Measurements from ENCODE around the gene CNOT2. TPM values are rescaled to one million over a fixed set of nuclear protein-coding genes. Genes with fewer than 3 reads are reported as not detected.

The CNOT2 gene
- total RNA-seq, 2 experiments from 2014 or later = 61.1 to 69.7 TPM

GRCh38 chr12:70306676-70307075 is 63.4 kb downstream of the CNOT2 start:
- Mint-ChIP-seq H3K27ac (no peak overlapping the region), H3K4me3 (no peak overlapping the region), H3K27me3 (no peaks in the 10 kb centered on the region), H3K9me3 (peaks cover 9% of the 10 kb centered on the region), H3K4me1 (peaks cover 28% of the 10 kb centered on the region), H3K36me3 (peaks cover 53% of the 10 kb centered on the region)
- DNase-seq = no peak

GRCh38 chr12:70307868-70308267 is 64.6 kb downstream of the CNOT2 start:
- H3K27me3 Mint-ChIP-seq = no peaks in the 10 kb centered on the region
- no peak overlapping the region for H3K4me3 Mint-ChIP-seq
- peaks cover 7% of the 10 kb centered on the region for H3K9me3 Mint-ChIP-seq
- DNase-seq = no peak
- H3K4me1 Mint-ChIP-seq = peaks cover 28% of the 10 kb centered on the region
- peaks cover 46% of the 10 kb centered on the region for H3K36me3 Mint-ChIP-seq
- no peak overlapping the region for H3K27ac Mint-ChIP-seq

DNA sequence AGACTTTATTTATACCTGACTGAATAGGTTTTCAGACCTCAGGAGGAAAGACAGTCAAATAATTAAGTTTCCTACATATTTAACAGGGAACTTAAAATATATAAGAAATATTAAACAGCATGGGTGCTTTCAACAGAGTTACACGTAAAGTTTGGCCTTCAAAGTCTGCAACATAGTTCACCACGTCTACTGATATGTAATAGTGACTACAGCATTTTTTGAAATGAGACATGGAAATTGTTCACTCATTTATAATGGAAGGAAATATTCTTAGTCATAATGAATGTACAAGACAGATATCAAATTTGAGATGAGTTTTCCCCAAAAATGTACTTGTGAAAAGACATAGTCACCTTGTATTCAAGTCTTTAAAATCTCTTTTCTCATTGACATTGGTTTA is 66.1 kb downstream of the CNOT2 start:
- H3K27ac Mint-ChIP-seq = no peak overlapping the region
- H3K27me3 Mint-ChIP-seq = no peaks in the 10 kb centered on the region
- H3K36me3 Mint-ChIP-seq = peaks cover 33% of the 10 kb centered on the region
- H3K9me3 Mint-ChIP-seq = no peaks in the 10 kb centered on the region
- H3K4me3 Mint-ChIP-seq = no peak overlapping the region
- peaks cover 23% of the 10 kb centered on the region for H3K4me1 Mint-ChIP-seq
- no peak for DNase-seq

DNA sequence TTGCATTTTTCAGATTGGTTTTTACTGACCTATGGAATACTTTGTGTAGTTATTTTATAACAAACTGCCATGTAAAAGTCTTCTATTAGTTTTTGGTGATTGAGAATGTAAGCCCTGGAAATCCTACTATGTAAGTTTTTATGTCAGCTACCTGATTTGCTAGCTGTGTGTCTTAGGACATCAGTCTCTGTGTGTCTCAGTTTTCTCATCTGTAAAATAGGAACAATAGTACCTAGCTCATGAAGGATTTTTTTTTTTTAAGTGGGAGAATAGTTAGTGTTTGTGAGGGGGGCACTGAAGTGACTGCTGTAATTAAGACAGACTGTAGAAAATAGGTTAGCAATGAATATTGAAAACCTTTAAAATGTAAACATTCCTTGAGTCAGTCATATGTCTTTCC is 70.9 kb downstream of the CNOT2 start:
- Mint-ChIP-seq H3K4me3 (no peak overlapping the region), H3K27ac (no peak overlapping the region), H3K9me3 (no peaks in the 10 kb centered on the region), H3K4me1 (peaks cover 26% of the 10 kb centered on the region), H3K27me3 (no peaks in the 10 kb centered on the region), H3K36me3 (peaks cover 21% of the 10 kb centered on the region)
- DNase-seq = no peak

DNA sequence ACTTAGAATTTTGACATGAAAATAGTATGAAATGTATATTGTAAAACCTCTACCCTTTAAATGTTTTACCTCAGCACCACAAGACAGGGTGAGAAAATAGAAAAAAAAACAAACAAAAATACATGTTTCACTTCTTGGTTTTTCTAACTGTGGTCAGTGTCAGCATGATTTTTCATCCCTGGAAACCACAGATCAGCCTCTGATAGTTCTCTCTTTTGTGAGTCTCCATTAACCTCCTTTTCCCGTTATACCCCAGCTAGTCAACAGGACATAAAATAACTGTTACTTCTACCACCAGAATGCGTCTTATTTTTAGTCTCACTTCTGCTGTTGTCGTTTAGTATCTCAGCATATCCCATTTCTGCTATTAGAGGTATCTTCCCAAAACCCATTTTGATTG is 74.5 kb downstream of the CNOT2 start:
- no peak overlapping the region for H3K4me3 Mint-ChIP-seq
- no peak for DNase-seq
- peaks cover 27% of the 10 kb centered on the region for H3K4me1 Mint-ChIP-seq
- H3K27ac Mint-ChIP-seq = no peak overlapping the region
- H3K27me3 Mint-ChIP-seq = no peaks in the 10 kb centered on the region
- H3K36me3 Mint-ChIP-seq = peaks cover 18% of the 10 kb centered on the region
- H3K9me3 Mint-ChIP-seq = no peaks in the 10 kb centered on the region

DNA sequence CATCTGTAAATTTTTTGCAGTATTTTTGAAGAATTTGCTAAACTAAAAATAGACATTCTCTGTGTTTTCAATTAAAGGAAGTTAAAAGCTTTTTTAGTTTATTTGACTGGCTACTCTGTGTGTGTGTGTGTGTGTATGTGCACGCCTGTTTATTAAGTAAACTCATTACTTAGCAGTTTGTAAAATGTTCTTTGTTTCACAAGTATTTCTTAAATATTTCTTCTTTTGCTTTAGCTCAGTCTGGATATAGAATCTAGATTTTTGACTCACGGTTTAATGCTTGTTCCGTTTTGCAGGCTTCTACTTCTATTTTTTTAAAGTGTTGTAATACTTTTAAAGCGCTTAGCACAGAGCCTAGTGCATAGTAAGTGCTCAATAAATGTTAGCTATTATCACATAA is 76.4 kb downstream of the CNOT2 start:
- Mint-ChIP-seq H3K27ac (no peak overlapping the region), H3K36me3 (peaks cover 25% of the 10 kb centered on the region), H3K4me3 (no peak overlapping the region), H3K9me3 (no peaks in the 10 kb centered on the region), H3K4me1 (peaks cover 28% of the 10 kb centered on the region), H3K27me3 (no peaks in the 10 kb centered on the region)
- no peak for DNase-seq

GRCh38 chr12:70321191-70321590 is 78.0 kb downstream of the CNOT2 start:
- H3K36me3 Mint-ChIP-seq = peaks cover 24% of the 10 kb centered on the region
- no peaks in the 10 kb centered on the region for H3K27me3 Mint-ChIP-seq
- no peak overlapping the region for H3K27ac Mint-ChIP-seq
- DNase-seq = no peak
- H3K4me3 Mint-ChIP-seq = no peak overlapping the region
- H3K9me3 Mint-ChIP-seq = no peaks in the 10 kb centered on the region
- peaks cover 22% of the 10 kb centered on the region for H3K4me1 Mint-ChIP-seq

DNA sequence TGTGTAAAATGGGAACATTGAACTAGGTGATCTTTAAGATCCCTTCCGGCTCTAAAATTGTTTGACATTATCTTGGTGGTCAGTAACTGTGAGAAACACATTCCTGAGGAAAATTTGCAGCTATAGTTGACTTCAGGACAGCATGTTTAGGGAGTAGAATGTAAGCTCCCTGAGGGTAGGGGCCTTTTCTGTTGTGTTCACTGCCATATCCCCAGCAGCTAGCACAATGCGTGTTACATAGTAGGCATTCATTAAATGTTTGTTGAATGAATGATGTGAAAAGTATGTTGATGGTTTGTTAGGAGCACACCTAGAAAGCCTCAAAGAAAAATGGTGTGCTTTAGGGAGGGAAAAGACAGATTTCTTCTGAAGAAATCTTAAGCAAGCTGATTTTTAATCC is 84.3 kb downstream of the CNOT2 start:
- Mint-ChIP-seq H3K4me3 (no peak overlapping the region), H3K4me1 (peaks cover 21% of the 10 kb centered on the region), H3K27ac (no peak overlapping the region), H3K36me3 (peaks cover 48% of the 10 kb centered on the region), H3K9me3 (peaks cover 3% of the 10 kb centered on the region), H3K27me3 (no peaks in the 10 kb centered on the region)
- no peak for DNase-seq

GRCh38 chr12:70329728-70330127 is 86.5 kb downstream of the CNOT2 start:
- Mint-ChIP-seq H3K27me3 (no peaks in the 10 kb centered on the region), H3K4me1 (peaks cover 19% of the 10 kb centered on the region), H3K27ac (no peak overlapping the region), H3K9me3 (peaks cover 3% of the 10 kb centered on the region), H3K36me3 (peaks cover 38% of the 10 kb centered on the region), H3K4me3 (no peak overlapping the region)
- DNase-seq = no peak

DNA sequence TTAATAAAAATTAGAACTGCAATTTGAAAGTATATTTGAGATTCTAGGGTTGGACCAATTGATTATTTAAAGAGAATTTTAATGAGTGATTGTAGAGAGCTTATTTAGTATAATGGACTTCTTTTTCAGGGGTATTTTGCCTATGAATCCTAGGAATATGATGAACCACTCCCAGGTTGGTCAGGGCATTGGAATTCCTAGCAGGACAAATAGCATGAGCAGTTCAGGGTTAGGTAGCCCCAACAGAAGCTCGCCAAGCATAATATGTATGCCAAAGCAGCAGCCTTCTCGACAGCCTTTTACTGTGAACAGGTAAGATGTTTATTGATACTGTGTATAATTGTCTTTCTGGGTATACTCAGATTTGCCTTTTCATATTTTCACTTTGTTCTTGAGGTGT is 86.9 kb downstream of the CNOT2 start:
- Mint-ChIP-seq H3K36me3 (peaks cover 34% of the 10 kb centered on the region), H3K4me1 (peaks cover 19% of the 10 kb centered on the region), H3K9me3 (peaks cover 3% of the 10 kb centered on the region), H3K4me3 (no peak overlapping the region), H3K27ac (no peak overlapping the region), H3K27me3 (no peaks in the 10 kb centered on the region)
- DNase-seq = no peak

GRCh38 chr12:70332236-70332635 is 89.0 kb downstream of the CNOT2 start:
- H3K4me1 Mint-ChIP-seq = peaks cover 15% of the 10 kb centered on the region
- DNase-seq = no peak
- no peak overlapping the region for H3K4me3 Mint-ChIP-seq
- no peak overlapping the region for H3K27ac Mint-ChIP-seq
- H3K36me3 Mint-ChIP-seq = peaks cover 26% of the 10 kb centered on the region
- H3K9me3 Mint-ChIP-seq = peaks cover 1% of the 10 kb centered on the region
- H3K27me3 Mint-ChIP-seq = no peaks in the 10 kb centered on the region

DNA sequence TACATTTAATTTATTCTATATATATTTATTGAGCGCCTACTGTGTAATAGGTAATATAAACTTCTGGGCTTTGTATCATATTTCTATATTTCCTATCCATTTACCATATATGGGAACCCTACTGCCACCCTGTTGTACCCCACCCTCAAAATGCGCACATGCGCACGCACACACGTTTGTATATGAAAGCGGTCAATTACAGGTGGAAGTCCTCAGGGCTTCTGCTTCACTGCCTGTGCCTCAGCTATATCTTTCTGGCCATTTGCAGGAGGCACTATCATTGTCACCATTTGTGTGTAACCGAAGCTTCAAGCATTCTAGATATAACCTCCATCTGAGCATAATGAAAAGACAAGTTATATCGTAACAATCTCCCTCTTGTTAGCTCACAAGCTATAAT is 91.5 kb downstream of the CNOT2 start:
- no peak for DNase-seq
- Mint-ChIP-seq H3K27ac (no peak overlapping the region), H3K4me3 (no peak overlapping the region), H3K27me3 (no peaks in the 10 kb centered on the region), H3K9me3 (peaks cover 1% of the 10 kb centered on the region), H3K4me1 (peaks cover 15% of the 10 kb centered on the region), H3K36me3 (peaks cover 21% of the 10 kb centered on the region)

DNA sequence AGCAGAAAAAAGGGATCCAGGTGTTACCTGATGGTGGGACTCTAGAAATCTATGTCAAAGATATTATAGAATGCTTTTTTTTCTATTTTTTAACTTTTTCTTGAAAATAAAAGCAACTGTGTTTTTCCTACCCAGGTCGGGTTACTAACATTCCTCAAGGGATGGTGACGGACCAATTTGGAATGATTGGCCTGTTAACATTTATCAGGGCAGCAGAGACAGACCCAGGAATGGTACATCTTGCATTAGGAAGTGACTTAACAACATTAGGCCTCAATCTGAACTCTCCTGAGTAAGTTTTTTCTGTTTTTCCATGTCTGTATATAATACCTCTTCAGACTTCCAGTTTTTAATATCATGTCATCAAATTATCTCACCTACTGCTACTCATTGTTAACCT is 95.3 kb downstream of the CNOT2 start:
- no peak overlapping the region for H3K27ac Mint-ChIP-seq
- H3K4me3 Mint-ChIP-seq = no peak overlapping the region
- no peaks in the 10 kb centered on the region for H3K27me3 Mint-ChIP-seq
- H3K9me3 Mint-ChIP-seq = no peaks in the 10 kb centered on the region
- peaks cover 25% of the 10 kb centered on the region for H3K36me3 Mint-ChIP-seq
- peaks cover 2% of the 10 kb centered on the region for H3K4me1 Mint-ChIP-seq
- no peak for DNase-seq

- H3K9me3 Mint-ChIP-seq = no peaks in the 10 kb centered on the region
- H3K4me3 Mint-ChIP-seq = no peak overlapping the region
- no peaks in the 10 kb centered on the region for H3K27me3 Mint-ChIP-seq
- DNase-seq = no peak
- peaks cover 5% of the 10 kb centered on the region for H3K4me1 Mint-ChIP-seq
- peaks cover 10% of the 10 kb centered on the region for H3K36me3 Mint-ChIP-seq
- no peak overlapping the region for H3K27ac Mint-ChIP-seq
These were observed 107.8 kb downstream of the CNOT2 start for GRCh38 chr12:70351076-70351475.

GRCh38 chr12:70353780-70354660 is 110.8 kb downstream of the CNOT2 start:
- Mint-ChIP-seq H3K36me3 (peaks cover 10% of the 10 kb centered on the region), H3K27me3 (no peaks in the 10 kb centered on the region), H3K9me3 (no peaks in the 10 kb centered on the region), H3K27ac (no peak overlapping the region), H3K4me1 (peaks cover 5% of the 10 kb centered on the region), H3K4me3 (no peak overlapping the region)
- no peak for DNase-seq

GRCh38 chr12:70354787-70355186 is 111.6 kb downstream of the CNOT2 start:
- peaks cover 8% of the 10 kb centered on the region for H3K36me3 Mint-ChIP-seq
- no peak overlapping the region for H3K4me3 Mint-ChIP-seq
- H3K9me3 Mint-ChIP-seq = no peaks in the 10 kb centered on the region
- no peaks in the 10 kb centered on the region for H3K27me3 Mint-ChIP-seq
- H3K4me1 Mint-ChIP-seq = peaks cover 5% of the 10 kb centered on the region
- DNase-seq = no peak
- no peak overlapping the region for H3K27ac Mint-ChIP-seq
